Neural crest cell (in vitro differentiated cells): ENCODE measurements around the gene ARHGAP22. TPM values are rescaled to one million over a fixed set of nuclear protein-coding genes. Genes with fewer than 3 reads are reported as not detected.

Experiments used
- DNase-seq: peaks from one replicate; pipeline ENCODE4 v3.0.0; 2021; ENCODE audit warnings: low read depth, mixed read lengths, low spot score
- H3K27ac Mint-ChIP-seq: one replicate; pipeline ENCODE4 v1.8.0; 2021; ENCODE audit warnings: mild to moderate bottlenecking, mixed read lengths; ENCODE audit not compliant: unreplicated experiment
- H3K27me3 Mint-ChIP-seq: 2 replicates; pipeline ENCODE4 v1.8.0; 2021; ENCODE audit warnings: low read depth, mild to moderate bottlenecking, mixed read lengths
- H3K36me3 Mint-ChIP-seq: 2 replicates; pipeline ENCODE4 v1.8.0; 2021; ENCODE audit warnings: low read depth, mild to moderate bottlenecking, mixed read lengths
- H3K4me1 Mint-ChIP-seq: 2 replicates; pipeline ENCODE4 v1.8.0; 2021; ENCODE audit warnings: mixed read lengths
- H3K4me3 Mint-ChIP-seq: one replicate; pipeline ENCODE4 v1.8.0; 2021; ENCODE audit warnings: mild to moderate bottlenecking, mixed read lengths
- H3K9me3 Mint-ChIP-seq: 2 replicates; pipeline ENCODE4 v1.8.0; 2021; ENCODE audit warnings: mixed read lengths
- total RNA-seq: library from RNA; stranded (reverse); gene quantifications from 2 replicates; pipeline ENCODE4 v1.2.1, GENCODE V29; 2021
- TF ChIP-seq, protein P1 (sequence below): fragments of 200-600 bp; sonication (generic); conservative IDR thresholded peaks from 2 replicates; pipeline ENCODE4 v1.5.0; 2021; ENCODE audit warnings: antibody characterized with exemption, mild to moderate bottlenecking

The ARHGAP22 gene
- total RNA-seq, 1 donor from 2014 or later, result 5.2 TPM

DNA sequence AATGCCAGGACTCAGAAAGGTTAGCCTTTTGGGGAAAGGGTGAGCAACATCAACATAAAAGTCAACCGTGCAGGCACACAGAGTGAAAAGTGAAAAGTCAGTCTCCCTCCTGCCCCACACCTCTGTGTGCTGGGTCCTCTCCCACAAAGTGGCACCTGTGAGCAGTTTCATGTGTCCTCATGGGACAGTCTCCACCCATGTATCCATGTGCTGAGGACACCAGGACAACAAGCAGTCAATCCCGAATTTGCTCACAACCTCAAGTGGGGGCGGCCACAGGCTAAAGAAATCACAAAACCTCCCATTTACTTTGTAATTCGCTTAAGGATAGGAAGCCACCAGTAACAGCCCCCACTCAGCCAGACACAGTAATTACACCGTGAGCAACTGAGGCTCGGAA, 97.4 kb downstream of the ARHGAP22 start:
- peaks cover 45% of the 10 kb centered on the region for H3K4me1 Mint-ChIP-seq
- no peak for DNase-seq

DNA sequence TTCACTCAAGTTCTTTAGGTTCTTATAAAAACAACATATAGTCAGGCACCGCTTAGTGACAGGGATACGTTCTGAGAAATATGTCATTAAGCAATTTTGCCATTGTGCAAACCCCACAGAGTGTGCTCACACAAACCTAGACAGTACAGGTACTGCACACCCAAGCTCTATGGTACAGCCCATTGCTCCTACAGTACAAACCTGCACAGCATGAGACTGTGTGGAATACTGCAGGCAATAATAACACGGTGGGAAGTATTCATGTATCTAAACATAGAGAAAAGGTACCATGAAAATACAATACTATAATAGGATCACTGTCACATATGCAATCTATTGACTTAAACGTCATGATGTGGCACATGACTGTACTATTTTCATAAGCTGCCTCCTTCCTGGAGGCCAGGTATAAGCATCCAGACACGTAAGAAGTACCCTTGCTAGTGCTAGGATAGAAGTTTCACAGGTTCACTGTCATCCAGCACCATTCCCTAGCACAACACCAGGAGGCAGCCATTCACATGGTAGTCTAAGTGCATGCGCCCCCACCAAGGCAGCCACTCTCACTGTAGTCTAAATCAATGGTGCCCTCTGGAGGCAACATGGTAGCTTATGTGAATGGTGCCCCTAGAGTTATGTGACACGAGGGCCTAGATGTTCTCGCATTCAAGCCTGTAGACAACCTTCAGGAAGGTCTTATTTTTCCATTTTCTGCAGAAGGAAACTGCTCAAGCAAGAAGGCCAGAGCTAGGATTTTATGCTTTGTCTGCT, 98.5 kb downstream of the ARHGAP22 start:
- Mint-ChIP-seq H3K27me3 (no peaks in the 10 kb centered on the region), H3K4me1 (peaks cover 36% of the 10 kb centered on the region), H3K4me3 (no peak overlapping the region), H3K27ac (peak overlapping the region; percentile 79), H3K9me3 (peaks cover 2% of the 10 kb centered on the region), H3K36me3 (no peaks in the 10 kb centered on the region)
- DNase-seq, result no peak
- TF ChIP-seq, protein P1, sequence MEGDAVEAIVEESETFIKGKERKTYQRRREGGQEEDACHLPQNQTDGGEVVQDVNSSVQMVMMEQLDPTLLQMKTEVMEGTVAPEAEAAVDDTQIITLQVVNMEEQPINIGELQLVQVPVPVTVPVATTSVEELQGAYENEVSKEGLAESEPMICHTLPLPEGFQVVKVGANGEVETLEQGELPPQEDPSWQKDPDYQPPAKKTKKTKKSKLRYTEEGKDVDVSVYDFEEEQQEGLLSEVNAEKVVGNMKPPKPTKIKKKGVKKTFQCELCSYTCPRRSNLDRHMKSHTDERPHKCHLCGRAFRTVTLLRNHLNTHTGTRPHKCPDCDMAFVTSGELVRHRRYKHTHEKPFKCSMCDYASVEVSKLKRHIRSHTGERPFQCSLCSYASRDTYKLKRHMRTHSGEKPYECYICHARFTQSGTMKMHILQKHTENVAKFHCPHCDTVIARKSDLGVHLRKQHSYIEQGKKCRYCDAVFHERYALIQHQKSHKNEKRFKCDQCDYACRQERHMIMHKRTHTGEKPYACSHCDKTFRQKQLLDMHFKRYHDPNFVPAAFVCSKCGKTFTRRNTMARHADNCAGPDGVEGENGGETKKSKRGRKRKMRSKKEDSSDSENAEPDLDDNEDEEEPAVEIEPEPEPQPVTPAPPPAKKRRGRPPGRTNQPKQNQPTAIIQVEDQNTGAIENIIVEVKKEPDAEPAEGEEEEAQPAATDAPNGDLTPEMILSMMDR, result no peak

More for the DNA sequence above, 97.4 kb downstream of the ARHGAP22 start:
- Mint-ChIP-seq H3K9me3 (peaks cover 2% of the 10 kb centered on the region), H3K36me3 (no peaks in the 10 kb centered on the region), H3K27me3 (no peaks in the 10 kb centered on the region), H3K27ac (no peak overlapping the region), H3K4me3 (no peak overlapping the region)
- TF ChIP-seq, protein P1, result no peak

DNA sequence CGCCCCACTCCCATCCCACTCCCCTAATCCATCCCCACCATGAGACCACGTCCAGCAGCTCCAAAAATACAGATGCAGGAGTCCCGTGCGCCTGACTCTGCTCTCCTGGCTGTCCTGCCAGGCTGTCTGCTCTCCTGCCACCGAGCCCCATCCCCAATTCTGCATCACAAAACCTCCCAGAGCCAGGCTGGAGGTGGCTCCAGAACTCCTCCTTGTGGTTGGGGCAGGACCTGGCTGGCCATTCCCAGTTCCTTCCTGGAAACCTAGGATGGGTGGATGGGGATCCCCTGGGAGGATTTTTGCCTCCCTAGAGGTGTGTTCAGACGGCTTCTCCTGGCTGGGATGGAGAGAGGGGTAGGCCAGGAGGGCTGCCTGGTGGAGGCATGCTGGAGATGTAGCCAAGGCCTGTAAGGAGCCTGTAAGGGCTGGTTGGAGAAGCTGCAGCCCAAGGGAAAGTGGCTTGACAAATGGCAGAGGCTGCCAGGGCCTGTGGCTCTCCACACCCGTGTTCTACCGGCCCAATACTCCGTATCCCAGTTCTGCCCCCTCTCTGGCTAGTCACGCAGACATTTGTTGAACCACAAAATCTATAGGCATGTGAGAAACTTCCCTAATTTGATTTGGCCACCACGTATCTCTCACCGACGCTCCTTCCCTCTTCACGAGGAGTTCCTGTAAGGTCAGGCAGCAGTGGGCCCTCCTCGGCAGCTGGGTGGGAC, 99.3 kb downstream of the ARHGAP22 start:
- Mint-ChIP-seq H3K4me3 (no peak overlapping the region), H3K4me1 (peaks cover 35% of the 10 kb centered on the region), H3K27me3 (no peaks in the 10 kb centered on the region), H3K27ac (peak overlapping the region; percentile 79), H3K9me3 (peaks cover 2% of the 10 kb centered on the region), H3K36me3 (no peaks in the 10 kb centered on the region)
- DNase-seq, result no peak
- TF ChIP-seq, protein P1, result no peak

DNA sequence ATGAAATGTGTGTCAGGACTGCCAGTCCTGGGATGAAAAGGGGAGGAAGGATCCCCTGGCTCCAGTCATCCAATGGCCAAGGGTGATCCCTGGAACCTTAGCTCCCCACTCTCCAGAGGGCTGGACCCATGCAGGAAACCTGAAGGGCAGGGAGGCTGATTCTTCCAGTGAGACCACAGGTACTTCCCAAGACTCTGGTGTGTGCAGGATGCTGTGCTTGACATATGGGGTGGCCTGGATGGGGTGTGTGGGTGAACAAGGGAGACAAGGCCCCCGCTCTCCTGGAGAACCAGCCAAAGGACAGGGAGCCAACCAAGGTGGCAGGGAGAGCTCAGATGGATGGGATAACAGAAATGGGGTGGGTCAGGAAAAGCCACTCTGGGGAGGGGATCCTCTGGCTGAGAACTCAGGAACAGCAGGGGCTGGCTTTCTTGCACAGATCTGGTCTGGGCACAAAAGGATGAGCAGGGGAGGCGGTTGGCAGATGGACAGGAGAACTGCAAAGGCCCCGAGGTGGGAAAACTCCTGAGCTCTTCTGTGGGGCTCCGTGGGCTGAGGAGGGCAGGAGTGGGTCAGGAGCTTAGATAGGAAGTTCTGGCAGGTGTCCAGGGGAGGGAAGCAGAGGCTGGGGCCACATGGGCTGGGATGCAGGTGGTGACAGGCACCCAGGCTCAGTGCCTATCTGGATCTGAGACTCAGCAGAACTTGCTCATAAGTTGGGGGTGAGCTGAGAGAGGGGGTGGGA, 100.6 kb downstream of the ARHGAP22 start:
- TF ChIP-seq, protein P1, result no peak
- H3K4me1 Mint-ChIP-seq, result peaks cover 26% of the 10 kb centered on the region
- no peaks in the 10 kb centered on the region for H3K36me3 Mint-ChIP-seq
- H3K27me3 Mint-ChIP-seq, result no peaks in the 10 kb centered on the region
- no peak for DNase-seq
- H3K4me3 Mint-ChIP-seq, result no peak overlapping the region
- H3K27ac Mint-ChIP-seq, result peak overlapping the region; percentile 50
- no peaks in the 10 kb centered on the region for H3K9me3 Mint-ChIP-seq

DNA sequence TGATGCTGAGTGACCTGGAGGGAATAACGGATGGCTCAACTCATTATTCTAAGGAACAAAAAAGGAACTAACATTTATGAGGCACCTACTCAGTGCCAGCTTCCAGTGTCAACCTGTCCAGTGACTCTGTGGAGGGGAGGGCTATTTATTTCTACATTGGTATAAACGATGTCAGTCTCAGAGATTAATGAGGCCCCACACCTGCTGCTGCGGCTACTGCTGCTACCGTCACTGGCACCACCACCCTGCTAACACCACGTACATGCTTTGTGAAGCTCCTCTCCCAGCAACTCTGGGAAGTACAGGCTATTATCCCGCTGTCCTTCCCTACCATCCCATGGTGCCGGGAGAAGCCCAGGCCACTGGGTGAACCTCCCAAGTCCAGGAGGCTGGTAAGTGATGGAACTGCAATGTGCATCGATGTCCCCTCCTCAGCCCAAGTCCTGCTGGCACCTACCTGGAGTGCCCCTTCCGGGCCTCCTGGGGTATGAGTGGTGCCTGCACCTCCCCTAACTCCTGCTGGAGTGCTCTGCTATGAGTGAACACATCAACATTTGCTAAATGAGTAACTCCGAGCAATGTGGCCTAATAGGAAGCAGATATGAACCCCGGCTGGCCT, 101.5 kb downstream of the ARHGAP22 start:
- Mint-ChIP-seq H3K4me3 (no peak overlapping the region), H3K9me3 (no peaks in the 10 kb centered on the region)

More for the DNA sequence above, 101.5 kb downstream of the ARHGAP22 start:
- peaks cover 18% of the 10 kb centered on the region for H3K4me1 Mint-ChIP-seq
- H3K27me3 Mint-ChIP-seq, result no peaks in the 10 kb centered on the region
- DNase-seq, result no peak
- TF ChIP-seq, protein P1, result no peak
- H3K36me3 Mint-ChIP-seq, result no peaks in the 10 kb centered on the region
- H3K27ac Mint-ChIP-seq, result no peak overlapping the region
